Cardiac fibroblast (primary cell): ENCODE measurements around the gene GOLGA7B.

ENCODE experiments used
- DNase-seq, 2 donors: peaks; one replicate each; pipeline versions ENCODE4 v3.0.0 to v3.0.0-alpha.2; 2010; ENCODE audit warnings: low read depth in 2 of 2
- H3K4me3 ChIP-seq, 2 donors: replicated peaks in 1 of 2; 1 replicate in 1 of 2; 2 replicates in 1 of 2; pipeline ENCODE4 v1.5.1; 2011; ENCODE audit warnings: low read depth in 2 of 2, low read length in 2 of 2, mild to moderate bottlenecking in 2 of 2, moderate library complexity in 1 of 2
- CTCF ChIP-seq: IDR thresholded peaks from one replicate; pipeline ENCODE4 v1.5.1; 2011; ENCODE audit warnings: low read depth, mild to moderate bottlenecking, low read length, inconsistent platforms

The GOLGA7B gene

DNA sequence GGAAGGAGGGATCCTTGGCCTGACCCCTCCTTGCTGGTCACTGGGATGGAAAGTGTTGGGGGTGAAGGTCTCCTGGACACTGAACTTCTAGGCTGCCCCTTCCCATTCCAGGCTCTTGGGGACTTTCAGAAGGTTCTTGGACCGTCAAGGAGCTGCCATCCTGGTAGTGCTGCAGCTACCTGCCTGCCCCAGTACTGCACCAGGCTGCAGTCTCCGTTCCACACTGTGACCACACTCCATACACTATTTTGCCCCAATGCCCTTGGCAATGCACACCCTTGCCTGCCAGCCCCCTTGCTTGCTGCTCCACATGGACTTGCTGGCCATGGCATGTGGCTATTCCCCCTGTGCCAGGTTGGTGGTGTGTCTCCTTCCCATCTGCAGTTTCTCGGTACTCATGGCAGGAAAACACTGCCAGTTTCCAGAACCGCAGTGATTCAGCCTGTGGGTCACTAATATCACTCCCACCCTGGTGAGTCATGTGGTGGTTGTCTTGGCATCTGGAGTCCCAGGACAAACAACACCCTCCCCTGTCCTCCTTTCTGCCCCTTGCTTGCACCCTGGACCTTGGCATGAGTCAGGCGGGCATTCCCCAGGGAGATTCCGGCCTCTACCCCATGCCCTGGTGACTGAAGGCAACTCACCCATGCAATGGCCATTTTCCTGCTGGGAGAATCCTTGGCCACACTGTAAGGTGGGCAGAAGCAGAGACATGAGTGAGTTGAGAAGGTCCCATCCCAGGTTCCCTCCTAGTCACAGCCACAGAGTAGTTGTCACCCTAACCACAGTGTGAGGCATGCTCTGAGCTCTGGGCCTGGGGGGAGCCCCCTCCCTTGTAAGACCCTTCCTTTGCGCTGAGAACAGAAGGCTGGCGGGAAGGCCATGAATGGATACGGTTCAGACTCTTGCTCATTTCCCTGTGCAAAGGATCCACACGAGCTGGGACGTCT lies 32.8 kb downstream of the GOLGA7B start:
- H3K4me3 ChIP-seq: no peak overlapping the region
- DNase-seq: peak; percentile 65
- TF ChIP-seq CTCF: no peak

- TF ChIP-seq CTCF: no peak
- no peak overlapping the region for H3K4me3 ChIP-seq
- no peak for DNase-seq
Observed at GRCh38 chr10:97883092-97883485, 33.4 kb downstream of the GOLGA7B start.

GRCh38 chr10:97886286-97886685 lies 36.6 kb downstream of the GOLGA7B start:
- no peak overlapping the region for H3K4me3 ChIP-seq
- TF ChIP-seq CTCF: no peak
- no peak for DNase-seq

- H3K4me3 ChIP-seq: no peak overlapping the region
- no peak for DNase-seq
- TF ChIP-seq CTCF: no peak
Observed at GRCh38 chr10:97887399-97887798, 37.8 kb downstream of the GOLGA7B start.

DNA sequence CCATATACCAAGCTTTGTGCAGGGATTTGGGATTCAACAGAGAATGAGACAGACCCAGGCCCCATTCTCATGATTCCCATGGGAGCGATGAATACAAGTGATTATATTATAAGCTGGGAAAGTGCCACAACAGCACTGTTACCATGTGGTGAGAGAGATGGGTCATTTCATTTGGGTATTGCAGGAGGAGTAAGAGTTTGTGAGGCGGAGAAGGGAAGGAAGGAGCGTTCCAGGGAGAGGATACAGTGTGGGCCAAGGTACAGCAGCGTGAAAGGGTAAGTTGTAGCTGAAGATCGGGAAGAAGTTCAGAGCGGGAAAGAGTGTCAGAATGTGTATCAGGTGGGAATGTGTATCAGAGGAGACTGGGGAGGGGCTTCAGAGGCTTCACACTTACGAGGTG lies 38.5 kb downstream of the GOLGA7B start:
- DNase-seq: no peak
- no peak for TF ChIP-seq CTCF
- no peak overlapping the region for H3K4me3 ChIP-seq

DNA sequence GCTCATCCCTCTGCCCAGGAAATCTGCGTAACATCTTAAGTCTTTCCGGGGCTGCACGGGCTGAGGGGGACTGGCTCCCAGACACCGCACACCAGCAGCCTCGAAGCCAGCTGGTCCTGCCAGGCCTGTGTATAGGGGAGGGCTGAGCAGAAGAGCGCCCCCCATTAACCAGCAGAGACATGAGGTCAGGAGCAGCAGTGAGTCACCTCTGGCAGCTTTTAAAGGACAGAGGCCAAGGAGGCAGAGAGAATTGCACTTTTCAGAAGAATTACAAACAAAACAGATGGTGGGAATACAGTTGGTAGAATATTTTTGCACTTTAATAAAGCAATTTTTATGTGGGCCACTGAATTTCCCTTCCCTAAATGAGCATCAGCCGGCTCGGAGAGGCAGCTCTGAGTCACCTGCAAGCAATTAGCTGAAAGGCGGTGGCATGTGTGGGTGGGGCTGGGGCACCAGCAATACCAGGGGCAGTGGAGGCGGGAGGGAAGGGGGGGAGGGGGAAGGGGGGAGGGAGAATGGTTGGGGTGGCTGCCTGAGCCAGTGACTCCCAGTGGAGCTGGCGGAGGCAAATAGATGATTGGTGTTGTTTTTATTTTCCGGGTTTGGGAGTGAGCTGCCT lies 39.1 kb downstream of the GOLGA7B start:
- DNase-seq: peak; percentile 11 to 15
- H3K4me3 ChIP-seq: no peak overlapping the region
- TF ChIP-seq CTCF: no peak
